Neural cell (in vitro differentiated cells): Measurements from ENCODE around the gene ABI3BP. TPM values are rescaled to one million over a fixed set of nuclear protein-coding genes. Genes with fewer than 3 reads are reported as not detected.

Experiments used
- H2AFZ ChIP-seq: fragments of 200-600, 300-800 bp; sonication (generic), shearing (Covaris generic); 2 replicates; pipeline ENCODE4 v1.6.0; 2014; ENCODE audit warnings: low read depth, mild to moderate bottlenecking, antibody characterized with exemption, low read length, moderate library complexity
- H3F3A ChIP-seq: fragments of 200-600 bp; shearing (Covaris generic); 2 replicates; pipeline ENCODE4 v1.6.1; 2016; ENCODE audit warnings: mild to moderate bottlenecking, moderate library complexity, mixed read lengths, antibody characterized with exemption, low read length; ENCODE audit not compliant: insufficient read depth, poor library complexity, severe bottlenecking
- H3K27ac ChIP-seq: fragments of 200-600, 300-800 bp; sonication (generic), shearing (Covaris generic); 2 replicates; pipeline ENCODE4 v1.5.1; 2014; ENCODE audit warnings: mild to moderate bottlenecking, low read length, moderate library complexity
- H3K27me3 ChIP-seq: fragments of 300-800, 200-600 bp; sonication (generic), shearing (Covaris generic); 2 replicates; pipeline ENCODE4 v1.6.0; 2014; ENCODE audit warnings: mild to moderate bottlenecking, low read depth, low read length, moderate library complexity; ENCODE audit not compliant: insufficient read depth
- H3K36me3 ChIP-seq: fragments of 300-800, 200-600 bp; sonication (generic), shearing (Covaris generic); 2 replicates; pipeline ENCODE4 v1.5.1; 2014; ENCODE audit warnings: mild to moderate bottlenecking, antibody characterized with exemption, low read length, moderate library complexity; ENCODE audit not compliant: insufficient read depth
- H3K4me2 ChIP-seq: fragments of 300-800, 200-600 bp; sonication (generic), shearing (Covaris generic); 2 replicates; pipeline ENCODE4 v1.6.0; 2014; ENCODE audit warnings: mild to moderate bottlenecking, low read length
- H3K4me3 ChIP-seq: fragments of 300-800, 200-600 bp; sonication (generic), shearing (Covaris generic); 2 replicates; pipeline ENCODE4 v1.5.1; 2014; ENCODE audit warnings: mild to moderate bottlenecking, low read length, moderate library complexity
- H3K79me2 ChIP-seq: fragments of 200-600 bp; shearing (Covaris generic); replicated peaks from 2 replicates; pipeline ENCODE4 v1.6.0; 2014; ENCODE audit warnings: mild to moderate bottlenecking, low read length, moderate library complexity; ENCODE audit not compliant: insufficient read depth
- H3K9ac ChIP-seq: fragments of 300-800, 200-600 bp; sonication (generic), shearing (Covaris generic); 2 replicates; pipeline ENCODE4 v1.6.1; 2016; ENCODE audit warnings: mild to moderate bottlenecking, low read length, mixed read lengths
- H3K9me2 ChIP-seq: fragments of 200-600 bp; shearing (Covaris generic); 2 replicates; pipeline ENCODE4 v1.6.1; 2016; ENCODE audit warnings: mild to moderate bottlenecking, low read length, mixed read lengths; ENCODE audit not compliant: insufficient read depth
- H3K9me3 ChIP-seq: fragments of 200-600, 300-800 bp; sonication (generic), shearing (Covaris generic); 2 replicates; pipeline ENCODE4 v1.6.1; 2016; ENCODE audit warnings: mild to moderate bottlenecking, mixed run types, low read length, moderate library complexity, mixed read lengths
- H4K20me1 ChIP-seq: fragments of 200-600 bp; shearing (Covaris generic); 2 replicates; pipeline ENCODE4 v1.6.1; 2016; ENCODE audit warnings: mild to moderate bottlenecking, mixed run types; ENCODE audit not compliant: insufficient read depth
- CTCF ChIP-seq: fragments of 450-650 bp; IDR thresholded peaks from 2 replicates; pipeline ENCODE4 v1.5.1; 2014; ENCODE audit warnings: antibody characterized with exemption, mild to moderate bottlenecking, moderate library complexity; ENCODE audit not compliant: poor library complexity, severe bottlenecking
- EP300 ChIP-seq: fragments of 450-650 bp; conservative IDR thresholded peaks from 2 replicates; pipeline ENCODE4 v1.6.1; 2014; ENCODE audit warnings: antibody characterized with exemption, mild to moderate bottlenecking, moderate library complexity; ENCODE audit not compliant: poor library complexity, severe bottlenecking
- EZH2 ChIP-seq: fragments of 200-600, 300-800 bp; shearing (Covaris generic), sonication (generic); IDR thresholded peaks from 2 replicates; pipeline ENCODE4 v1.6.1; 2014; ENCODE audit warnings: antibody characterized with exemption, low read length, borderline replicate concordance, mild to moderate bottlenecking; ENCODE audit not compliant: insufficient read depth, poor library complexity, severe bottlenecking
- MXI1 ChIP-seq: fragments of 450-650 bp; conservative IDR thresholded peaks from 2 replicates; pipeline ENCODE4 v1.6.1; 2014; ENCODE audit warnings: antibody characterized with exemption, mild to moderate bottlenecking; ENCODE audit not compliant: poor library complexity, severe bottlenecking
- POLR2AphosphoS5 ChIP-seq: IDR thresholded peaks from 2 replicates; pipeline ENCODE4 v1.6.1; 2012
- RAD21 ChIP-seq: fragments of 450-650 bp; conservative IDR thresholded peaks from 2 replicates; pipeline ENCODE4 v1.6.1; 2014; ENCODE audit warnings: antibody characterized with exemption, mild to moderate bottlenecking, moderate library complexity
- SMC3 ChIP-seq: fragments of 450-650 bp; conservative IDR thresholded peaks from 2 replicates; pipeline ENCODE4 v1.6.1; 2014; ENCODE audit warnings: antibody characterized with exemption, mild to moderate bottlenecking, moderate library complexity; ENCODE audit not compliant: poor library complexity
- TAF1 ChIP-seq: IDR thresholded peaks from 2 replicates; pipeline ENCODE4 v1.6.1; 2012; ENCODE audit warnings: low read depth
- polyA plus RNA-seq: library from polyadenylated mRNA; depleted of rRNA; stranded (reverse); fragments of >200 nt; gene quantifications from 2 replicates; pipeline ENCODE4 v1.2.3, GENCODE V29; 2014
- small RNA-seq, 3 experiments: library from RNA; depleted of rRNA; stranded (forward); fragments of <200 nt; gene quantifications; one replicate each; pipeline ENCODE3, GENCODE V24; 2012
- TF ChIP-seq, protein P1 (sequence below): IDR thresholded peaks from 2 replicates; pipeline ENCODE4 v1.6.1; 2012; ENCODE audit warnings: borderline replicate concordance

ABI3BP gene
- polyA plus RNA-seq, 1 donor from 2014 or later: not detected

- Histone ChIP-seq H3K27ac (no peak overlapping the region), H3K9ac (no peak overlapping the region), H4K20me1 (no peaks in the 10 kb centered on the region), H3F3A (no peaks in the 10 kb centered on the region), H3K79me2 (no peaks in the 10 kb centered on the region), H3K9me2 (no peaks in the 10 kb centered on the region), H2AFZ (no peak overlapping the region), H3K27me3 (no peaks in the 10 kb centered on the region), H3K4me2 (no peak overlapping the region), H3K9me3 (no peaks in the 10 kb centered on the region), H3K36me3 (no peaks in the 10 kb centered on the region), H3K4me3 (no peak overlapping the region)
- TF ChIP-seq MXI1 (no peak), EZH2 (no peak), TAF1 (no peak), RAD21 (no peak), EP300 (no peak), CTCF (no peak)
- TF ChIP-seq, protein P1, sequence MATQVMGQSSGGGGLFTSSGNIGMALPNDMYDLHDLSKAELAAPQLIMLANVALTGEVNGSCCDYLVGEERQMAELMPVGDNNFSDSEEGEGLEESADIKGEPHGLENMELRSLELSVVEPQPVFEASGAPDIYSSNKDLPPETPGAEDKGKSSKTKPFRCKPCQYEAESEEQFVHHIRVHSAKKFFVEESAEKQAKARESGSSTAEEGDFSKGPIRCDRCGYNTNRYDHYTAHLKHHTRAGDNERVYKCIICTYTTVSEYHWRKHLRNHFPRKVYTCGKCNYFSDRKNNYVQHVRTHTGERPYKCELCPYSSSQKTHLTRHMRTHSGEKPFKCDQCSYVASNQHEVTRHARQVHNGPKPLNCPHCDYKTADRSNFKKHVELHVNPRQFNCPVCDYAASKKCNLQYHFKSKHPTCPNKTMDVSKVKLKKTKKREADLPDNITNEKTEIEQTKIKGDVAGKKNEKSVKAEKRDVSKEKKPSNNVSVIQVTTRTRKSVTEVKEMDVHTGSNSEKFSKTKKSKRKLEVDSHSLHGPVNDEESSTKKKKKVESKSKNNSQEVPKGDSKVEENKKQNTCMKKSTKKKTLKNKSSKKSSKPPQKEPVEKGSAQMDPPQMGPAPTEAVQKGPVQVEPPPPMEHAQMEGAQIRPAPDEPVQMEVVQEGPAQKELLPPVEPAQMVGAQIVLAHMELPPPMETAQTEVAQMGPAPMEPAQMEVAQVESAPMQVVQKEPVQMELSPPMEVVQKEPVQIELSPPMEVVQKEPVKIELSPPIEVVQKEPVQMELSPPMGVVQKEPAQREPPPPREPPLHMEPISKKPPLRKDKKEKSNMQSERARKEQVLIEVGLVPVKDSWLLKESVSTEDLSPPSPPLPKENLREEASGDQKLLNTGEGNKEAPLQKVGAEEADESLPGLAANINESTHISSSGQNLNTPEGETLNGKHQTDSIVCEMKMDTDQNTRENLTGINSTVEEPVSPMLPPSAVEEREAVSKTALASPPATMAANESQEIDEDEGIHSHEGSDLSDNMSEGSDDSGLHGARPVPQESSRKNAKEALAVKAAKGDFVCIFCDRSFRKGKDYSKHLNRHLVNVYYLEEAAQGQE: no peak
Measured at GRCh38 chr3:100702082-100702979, 290.9 kb downstream of the ABI3BP start.

DNA sequence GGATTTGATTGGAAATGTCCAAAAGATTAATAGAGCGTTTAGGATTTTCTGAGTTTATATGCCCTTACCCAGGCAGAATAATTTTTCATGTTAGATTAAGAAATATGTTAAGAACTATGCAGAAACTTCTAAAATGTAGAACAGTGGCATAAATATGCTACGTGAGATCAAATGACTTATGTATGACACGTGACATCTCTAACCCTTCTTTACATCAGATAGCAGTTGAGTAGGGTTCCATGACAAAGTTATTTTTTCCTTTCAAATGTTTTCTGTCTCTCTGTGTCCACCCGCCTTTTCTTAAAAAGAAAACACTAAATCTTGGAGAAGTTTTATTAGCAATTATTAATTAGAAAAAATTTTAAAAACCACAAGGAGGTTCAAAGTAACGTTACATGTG lies 292.5 kb downstream of the ABI3BP start:
- TF ChIP-seq EP300 (no peak), POLR2AphosphoS5 (no peak), RAD21 (no peak), EZH2 (no peak), SMC3 (no peak)
- H3K27me3 ChIP-seq: no peaks in the 10 kb centered on the region

More for the DNA sequence above, 292.5 kb downstream of the ABI3BP start:
- H3K27ac ChIP-seq: no peak overlapping the region
- H3K4me3 ChIP-seq: no peak overlapping the region
- H4K20me1 ChIP-seq: no peaks in the 10 kb centered on the region
- no peak overlapping the region for H3K4me2 ChIP-seq
- H3K9me3 ChIP-seq: no peaks in the 10 kb centered on the region
- no peak overlapping the region for H3K9ac ChIP-seq
- no peaks in the 10 kb centered on the region for H3K36me3 ChIP-seq
- H3F3A ChIP-seq: no peaks in the 10 kb centered on the region
- no peaks in the 10 kb centered on the region for H3K79me2 ChIP-seq
- no peaks in the 10 kb centered on the region for H3K9me2 ChIP-seq
- H2AFZ ChIP-seq: no peak overlapping the region

Small RNAs within 50 kb of the gene (small RNA-seq; reads per million reads assigned to genes)
- 0 to 0.03 (median 0) reads per million in 3 experiments for gene RNU6-865P
